ENCODE measurements around the gene NEB. TPM values are rescaled to one million over a fixed set of nuclear protein-coding genes. Genes with fewer than 3 reads are reported as not detected.

The NEB gene
- total and polyA plus RNA-seq, 9 donors = 0.18 to 1.8 (median 0.26) TPM

GRCh38 chr2:151781642-151782041 lies 47.4 kb upstream of the NEB start:
- Histone ChIP-seq H3K27me3 (no peaks in the 10 kb centered on the region), H3K9me3 (no peaks in the 10 kb centered on the region), H3K4me1 (ENCODE audit: insufficient read depth) (no peaks in the 10 kb centered on the region), H3K36me3 (no peaks in the 10 kb centered on the region), H3K27ac (no peak overlapping the region), H3K4me3 (no peak overlapping the region)
- WGBS, 3 donors = 93 to 97% (median 94%) methylated on average over 4 of the region's 4 CpGs
- no peak for DNase-seq
- no peak for TF ChIP-seq EP300 (IDR thresholded peaks at IDR 0.05)
- TF ChIP-seq CTCF (IDR thresholded peaks at IDR 0.05) = no peak
- TF ChIP-seq POLR2A (IDR thresholded peaks at IDR 0.05) = no peak
- intact Hi-C loops (cut with DNase I) = no loop called here

- DNase-seq = no peak
- no peaks in the 10 kb centered on the region for H3K36me3 ChIP-seq
- no peaks in the 10 kb centered on the region for H3K9me3 ChIP-seq
- no peaks in the 10 kb centered on the region for H3K4me1 ChIP-seq (ENCODE audit: insufficient read depth)
- H3K4me3 ChIP-seq = no peak overlapping the region
- H3K27me3 ChIP-seq = no peaks in the 10 kb centered on the region
- no peak overlapping the region for H3K27ac ChIP-seq
- intact Hi-C loops (cut with DNase I) = no loop called here
- TF ChIP-seq CTCF (IDR thresholded peaks at IDR 0.05) (no peak), EP300 (IDR thresholded peaks at IDR 0.05) (no peak), POLR2A (IDR thresholded peaks at IDR 0.05) (no peak)
These were observed 46.7 kb upstream of the NEB start for GRCh38 chr2:151780938-151781337.

- H3K4me3 ChIP-seq = no peak overlapping the region
- no peak for DNase-seq
- no peaks in the 10 kb centered on the region for H3K36me3 ChIP-seq
- TF ChIP-seq POLR2A (IDR thresholded peaks at IDR 0.05) (no peak), EP300 (IDR thresholded peaks at IDR 0.05) (no peak), CTCF (IDR thresholded peaks at IDR 0.05) (no peak)
- no peaks in the 10 kb centered on the region for H3K4me1 ChIP-seq (ENCODE audit: insufficient read depth)
- WGBS, 3 donors = 81 to 86% (median 81%) methylated on average over 2 of the region's 2 CpGs
- H3K9me3 ChIP-seq = no peaks in the 10 kb centered on the region
- H3K27me3 ChIP-seq = no peaks in the 10 kb centered on the region
- H3K27ac ChIP-seq = no peak overlapping the region
- intact Hi-C loops (cut with DNase I) = no loop called here
These were observed 43.7 kb upstream of the NEB start for GRCh38 chr2:151777935-151778334.

- H3K36me3 ChIP-seq = no peaks in the 10 kb centered on the region
- no peaks in the 10 kb centered on the region for H3K27me3 ChIP-seq
- WGBS, 3 donors = 95 to 96% (median 95%) methylated on average over 3 of the region's 3 CpGs
- H3K9me3 ChIP-seq = no peaks in the 10 kb centered on the region
- DNase-seq = no peak
- no peak overlapping the region for H3K4me3 ChIP-seq
- H3K27ac ChIP-seq = no peak overlapping the region
- TF ChIP-seq EP300 (IDR thresholded peaks at IDR 0.05) (no peak), CTCF (IDR thresholded peaks at IDR 0.05) (no peak), POLR2A (IDR thresholded peaks at IDR 0.05) (no peak)
- intact Hi-C loops (cut with DNase I) = no loop called here
- H3K4me1 ChIP-seq (ENCODE audit: insufficient read depth) = no peaks in the 10 kb centered on the region
These were observed 43.2 kb upstream of the NEB start for GRCh38 chr2:151777487-151777886.

- TF ChIP-seq EP300 (IDR thresholded peaks at IDR 0.05) (no peak), CTCF (IDR thresholded peaks at IDR 0.05) (no peak), POLR2A (IDR thresholded peaks at IDR 0.05) (no peak)
- intact Hi-C loops (cut with DNase I) = no loop called here
- WGBS, 3 donors = 90 to 98% (median 97%) methylated on average over 1 of the region's 1 CpG
These were observed 42.1 kb upstream of the NEB start for GRCh38 chr2:151776367-151776766.

More at GRCh38 chr2:151776367-151776766, 42.1 kb upstream of the NEB start:
- Histone ChIP-seq H3K27me3 (no peaks in the 10 kb centered on the region), H3K36me3 (no peaks in the 10 kb centered on the region), H3K27ac (no peak overlapping the region), H3K4me3 (no peak overlapping the region), H3K4me1 (ENCODE audit: insufficient read depth) (no peaks in the 10 kb centered on the region), H3K9me3 (no peaks in the 10 kb centered on the region)
- DNase-seq = no peak
